IMR-90 (cell line): ENCODE measurements around the gene CDCP2. TPM values are rescaled to one million over a fixed set of nuclear protein-coding genes. Genes with fewer than 3 reads are reported as not detected.

Experiments
- ATAC-seq: fragments of 200-7000 bp; cut with Tn5 transposase; 2 replicates; pipeline ENCODE4 v1.9.1; 2020; ENCODE audit warnings: low read depth, mild to moderate bottlenecking, moderate library complexity
- BruUV-seq: library from RNA; stranded (reverse); fragments of 400-500 nt; replicated peaks from 2 replicates; lab custom pipeline; 2021; lab: Mats Ljungman, UMichigan
- CTCF ChIA-PET: fragments of 300-600 bp; formaldehyde crosslinking; extraction: SDS; loops from one replicate; lab custom pipeline; 2021; ENCODE audit warnings: antibody characterized with exemption; lab: Yijun Ruan, JAX
- POLR2A ChIA-PET: fragments of 300-600 bp; sonication (Branson Sonifier 250); formaldehyde crosslinking; loops from one replicate; lab custom pipeline; 2022; ENCODE audit warnings: antibody characterized with exemption; ENCODE audit not compliant: unreplicated experiment; lab: Charles Lee
- DNase-seq: peaks from one replicate; pipeline ENCODE4 v3.0.0; 2013
- H2AFZ ChIP-seq: replicated peaks from 2 replicates; pipeline ENCODE3; 2013; ENCODE audit warnings: low read length, mild to moderate bottlenecking; ENCODE audit not compliant: poor library complexity
- H2AK5ac ChIP-seq: 2 replicates; pipeline ENCODE4 v1.6.1; 2013; ENCODE audit warnings: low read depth, low read length, inconsistent platforms
- H2AK9ac ChIP-seq: replicated peaks from 2 replicates; pipeline ENCODE3; 2013; ENCODE audit warnings: mild to moderate bottlenecking, low read depth, low read length, moderate library complexity; ENCODE audit not compliant: poor library complexity
- H2BK120ac ChIP-seq: 2 replicates; pipeline ENCODE4 v1.6.1; 2013; ENCODE audit warnings: low read depth, low read length, inconsistent platforms
- H2BK15ac ChIP-seq: 3 replicates; pipeline ENCODE4 v1.6.1; 2013; ENCODE audit warnings: low read depth, low read length, inconsistent platforms
- H2BK20ac ChIP-seq: 2 replicates; pipeline ENCODE4 v1.6.1; 2013; ENCODE audit warnings: low read depth, mild to moderate bottlenecking, inconsistent platforms, low read length, moderate library complexity
- H2BK5ac ChIP-seq: 2 replicates; pipeline ENCODE4 v1.6.1; 2013; ENCODE audit warnings: mild to moderate bottlenecking, low read depth, low read length, inconsistent platforms; ENCODE audit not compliant: poor library complexity, severe bottlenecking
- H3K14ac ChIP-seq: replicated peaks from 2 replicates; pipeline ENCODE4 v1.6.1; 2013; ENCODE audit warnings: low read depth, low read length, inconsistent platforms
- H3K18ac ChIP-seq: 2 replicates; pipeline ENCODE4 v1.6.1; 2013; ENCODE audit warnings: low read depth, low read length, control low read depth
- H3K23ac ChIP-seq: 2 replicates; pipeline ENCODE4 v1.6.1; 2013; ENCODE audit warnings: low read depth, low read length, inconsistent platforms
- H3K27ac ChIP-seq: 2 replicates; pipeline ENCODE4 v1.5.1; 2013; ENCODE audit warnings: mild to moderate bottlenecking, control low read depth, low read length; ENCODE audit not compliant: insufficient read depth
- H3K27me3 ChIP-seq: 2 replicates; pipeline ENCODE4 v1.6.1; 2013; ENCODE audit warnings: low read length; ENCODE audit not compliant: control insufficient read depth, insufficient read depth
- H3K36me3 ChIP-seq: 2 replicates; pipeline ENCODE4 v1.6.1; 2013; ENCODE audit warnings: low read length, mixed read lengths; ENCODE audit not compliant: control insufficient read depth, insufficient read depth
- H3K4ac ChIP-seq: 2 replicates; pipeline ENCODE4 v1.6.1; 2013; ENCODE audit warnings: low read depth, low read length, inconsistent platforms
- H3K4me1 ChIP-seq: 2 replicates; pipeline ENCODE4 v1.6.1; 2013; ENCODE audit warnings: low read length, mixed read lengths; ENCODE audit not compliant: control insufficient read depth, insufficient read depth
- H3K4me2 ChIP-seq: 2 replicates; pipeline ENCODE4 v1.6.1; 2013; ENCODE audit warnings: low read depth, mild to moderate bottlenecking, control low read depth, low read length, moderate library complexity
- H3K4me3 ChIP-seq: 2 replicates; pipeline ENCODE4 v1.5.1; 2013; ENCODE audit warnings: low read depth, mild to moderate bottlenecking, control low read depth, low read length, moderate library complexity; ENCODE audit not compliant: insufficient read depth
- H3K56ac ChIP-seq: 2 replicates; pipeline ENCODE4 v1.6.1; 2013; ENCODE audit warnings: low read length, inconsistent platforms; ENCODE audit not compliant: insufficient read depth; ENCODE audit errors: extremely low read depth
- H3K79me1 ChIP-seq, 2 experiments: 2 replicates each; pipeline ENCODE4 v1.6.1; 2013; ENCODE audit warnings: low read length in 2 of 2, inconsistent platforms in 1 of 2, low read depth in 1 of 2
- H3K9ac ChIP-seq: 2 replicates; pipeline ENCODE4 v1.6.1; 2013; ENCODE audit warnings: low read depth, low read length, control low read depth
- H3K9me1 ChIP-seq: 2 replicates; pipeline ENCODE4 v1.6.1; 2013; ENCODE audit warnings: low read length, inconsistent platforms; ENCODE audit not compliant: insufficient read depth
- H3K9me3 ChIP-seq: 2 replicates; pipeline ENCODE4 v1.6.1; 2013; ENCODE audit warnings: low read length; ENCODE audit not compliant: control insufficient read depth, insufficient read depth
- H4K20me1 ChIP-seq: 2 replicates; pipeline ENCODE4 v1.6.1; 2013; ENCODE audit warnings: low read length, inconsistent platforms; ENCODE audit not compliant: insufficient read depth
- H4K5ac ChIP-seq: 2 replicates; pipeline ENCODE4 v1.6.1; 2013; ENCODE audit warnings: mild to moderate bottlenecking, low read depth, low read length, control low read depth
- H4K8ac ChIP-seq, 2 experiments: 2 replicates each; pipeline ENCODE4 v1.6.1; 2013; ENCODE audit warnings: low read depth in 2 of 2, low read length in 2 of 2, control low read depth in 1 of 2, inconsistent platforms in 1 of 2
- H4K91ac ChIP-seq: 2 replicates; pipeline ENCODE4 v1.6.1; 2013; ENCODE audit warnings: low read depth, low read length, inconsistent platforms; ENCODE audit not compliant: insufficient read depth
- BHLHE40 ChIP-seq: fragments of 150-350 bp; IDR thresholded peaks from 2 replicates; pipeline ENCODE4 v1.6.1; 2016; ENCODE audit warnings: mild to moderate bottlenecking, low read depth, low read length
- FOS ChIP-seq: fragments of 150-350 bp; IDR thresholded peaks from 2 replicates; pipeline ENCODE4 v1.6.1; 2016; ENCODE audit warnings: low read depth, low read length
- MAFK ChIP-seq: IDR thresholded peaks from 2 replicates; pipeline ENCODE4 v1.6.1; 2012; ENCODE audit warnings: low read depth, low read length, improper control_type of control experiment
- MXI1 ChIP-seq: IDR thresholded peaks from 2 replicates; pipeline ENCODE4 v1.6.1; 2012; ENCODE audit warnings: low read depth, mild to moderate bottlenecking, low read length, moderate library complexity, borderline replicate concordance
- NFE2L2 ChIP-seq: fragments of 150-350 bp; IDR thresholded peaks from 2 replicates; pipeline ENCODE4 v1.6.1; 2016; ENCODE audit warnings: low read depth, mild to moderate bottlenecking, low read length
- POLR2A ChIP-seq: IDR thresholded peaks from 2 replicates; pipeline ENCODE4 v1.6.1; 2012; ENCODE audit warnings: mild to moderate bottlenecking, low read depth, low read length
- RFX5 ChIP-seq: IDR thresholded peaks from 2 replicates; pipeline ENCODE4 v1.8.0; 2012; ENCODE audit warnings: low read depth, mild to moderate bottlenecking, low read length, moderate library complexity
- SMC3 ChIP-seq: fragments of 150-350 bp; IDR thresholded peaks from 2 replicates; pipeline ENCODE4 v1.6.1; 2016; ENCODE audit warnings: low read depth, mild to moderate bottlenecking, antibody characterized with exemption, low read length, moderate library complexity
- WGBS, 2 experiments: methylation state at CpG; one replicate each; pipeline versions ENCODE4 v1.1.5 to v1.1.7; 2013; ENCODE audit warnings: missing lambda C conversion rate in 2 of 2; ENCODE audit not compliant: insufficient read length in 1 of 2; ENCODE audit errors: extremely low coverage in 2 of 2; 5-methylcytosine and 5-hydroxymethylcytosine counted together
- dilution Hi-C: fragments of 300-500 bp; cut with HindIII; formaldehyde crosslinking; loops from one replicate; pipeline ENCODE4 v1.14.3; 2018; ENCODE audit warnings: low sequenced_read_pairs; ENCODE audit not compliant: unreplicated experiment
- in situ Hi-C: fragments of 300-500 bp; cut with MboI; formaldehyde crosslinking; loops from 3 replicates; pipeline ENCODE4 v1.14.3; 2019; ENCODE audit warnings: low sequenced_read_pairs, inconsistent platforms, mixed read lengths
- intact Hi-C: fragments of 100-400 bp; cut with micrococcal nuclease; formaldehyde crosslinking; loops from 2 replicates; pipeline ENCODE4 v1.10.0; 2022
- polyA plus RNA-seq, 3 experiments: library from polyadenylated mRNA; depleted of rRNA; stranded (reverse); fragments of >200 nt; gene quantifications; 2 replicates each; pipeline ENCODE4 v1.2.3, GENCODE V29; 2012; ENCODE audit warnings: low replicate concordance in 1 of 3
- total RNA-seq: library from RNA; depleted of rRNA; stranded (reverse); fragments of >200 nt; gene quantifications from 2 replicates; pipeline ENCODE4 v1.2.3, GENCODE V29; 2012
- TF ChIP-seq, protein P1 (sequence below): fragments of 150-350 bp; IDR thresholded peaks from 2 replicates; pipeline ENCODE4 v1.6.1; 2016; ENCODE audit warnings: low read depth, mild to moderate bottlenecking, low read length, moderate library complexity, borderline replicate concordance

Gene CDCP2
- total and polyA plus RNA-seq, 2 of the 4 experiments (the other 2 are of a cell fraction) = not detected

DNA sequence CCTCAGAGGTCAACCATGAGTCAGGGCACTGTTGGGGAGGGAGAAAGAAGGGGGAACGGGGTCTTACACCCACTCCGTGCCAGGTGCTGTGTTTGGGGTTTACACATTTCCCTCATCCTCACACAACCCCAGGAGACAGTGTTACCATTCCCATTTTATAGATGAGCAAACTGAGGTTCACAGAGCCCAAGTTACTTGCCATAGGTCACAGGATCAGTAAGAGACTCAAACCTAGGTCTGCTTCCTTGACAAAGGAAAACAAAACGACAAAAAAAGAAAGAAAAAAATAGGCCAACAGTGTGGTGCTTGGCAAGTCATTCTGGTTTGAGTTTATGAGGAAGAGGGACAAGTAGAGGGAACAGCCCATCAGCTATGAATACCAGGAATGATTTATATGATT is 16.3 kb upstream of the CDCP2 start:
- no peak overlapping the region for H4K91ac ChIP-seq
- peaks cover 4% of the 10 kb centered on the region for H3K4me1 ChIP-seq
- no peak overlapping the region for H2BK5ac ChIP-seq
- intact Hi-C loops (no loop called here), in situ Hi-C loops (no loop called here), dilution Hi-C loops (no loop called here)
- TF ChIP-seq BHLHE40 = no peak
- TF ChIP-seq RFX5 = no peak
- no peak for TF ChIP-seq POLR2A
- TF ChIP-seq, protein P1, sequence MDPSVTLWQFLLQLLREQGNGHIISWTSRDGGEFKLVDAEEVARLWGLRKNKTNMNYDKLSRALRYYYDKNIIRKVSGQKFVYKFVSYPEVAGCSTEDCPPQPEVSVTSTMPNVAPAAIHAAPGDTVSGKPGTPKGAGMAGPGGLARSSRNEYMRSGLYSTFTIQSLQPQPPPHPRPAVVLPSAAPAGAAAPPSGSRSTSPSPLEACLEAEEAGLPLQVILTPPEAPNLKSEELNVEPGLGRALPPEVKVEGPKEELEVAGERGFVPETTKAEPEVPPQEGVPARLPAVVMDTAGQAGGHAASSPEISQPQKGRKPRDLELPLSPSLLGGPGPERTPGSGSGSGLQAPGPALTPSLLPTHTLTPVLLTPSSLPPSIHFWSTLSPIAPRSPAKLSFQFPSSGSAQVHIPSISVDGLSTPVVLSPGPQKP = no peak
- TF ChIP-seq NFE2L2 = no peak
- TF ChIP-seq MAFK = no peak
- no peak for TF ChIP-seq FOS
- no peak for TF ChIP-seq SMC3
- no peak for TF ChIP-seq MXI1
- H3K4me2 ChIP-seq = no peak overlapping the region
- no TSS peak for BruUV-seq
- H2BK15ac ChIP-seq = no peak overlapping the region
- H2BK120ac ChIP-seq = no peak overlapping the region
- ChIA-PET CTCF (no interaction called here), POLR2A (no interaction called here)
- H2AFZ ChIP-seq = no peak overlapping the region
- H3K36me3 ChIP-seq = no peaks in the 10 kb centered on the region
- no peak overlapping the region for H4K5ac ChIP-seq
- ATAC-seq (no peak), DNase-seq (no peak)
- no peak overlapping the region for H2AK5ac ChIP-seq
- WGBS, 2 experiments = 0% methylated on average over 1 of the region's 3 CpGs; no CpG with 5 or more reads in 1 of the 2 experiments
- H3K79me1 ChIP-seq = no peaks in the 10 kb centered on the region
- no peak overlapping the region for H4K8ac ChIP-seq
- H3K4ac ChIP-seq = no peak overlapping the region
- H3K56ac ChIP-seq = no peak overlapping the region
- H3K9me3 ChIP-seq = no peaks in the 10 kb centered on the region
- no peak overlapping the region for H3K9ac ChIP-seq
- no peak overlapping the region for H3K23ac ChIP-seq
- H2AK9ac ChIP-seq = no peak overlapping the region
- no peak overlapping the region for H3K27ac ChIP-seq
- H3K27me3 ChIP-seq = no peaks in the 10 kb centered on the region
- H3K14ac ChIP-seq = no peak overlapping the region
- no peak overlapping the region for H3K4me3 ChIP-seq
- H3K9me1 ChIP-seq = peaks cover 3% of the 10 kb centered on the region; the same call in 1 of the 2 replicates
- H2BK20ac ChIP-seq = no peak overlapping the region
- H3K18ac ChIP-seq = no peak overlapping the region
- no peaks in the 10 kb centered on the region for H4K20me1 ChIP-seq
